ENCODE results near the gene FAM131B.

The FAM131B gene

DNA sequence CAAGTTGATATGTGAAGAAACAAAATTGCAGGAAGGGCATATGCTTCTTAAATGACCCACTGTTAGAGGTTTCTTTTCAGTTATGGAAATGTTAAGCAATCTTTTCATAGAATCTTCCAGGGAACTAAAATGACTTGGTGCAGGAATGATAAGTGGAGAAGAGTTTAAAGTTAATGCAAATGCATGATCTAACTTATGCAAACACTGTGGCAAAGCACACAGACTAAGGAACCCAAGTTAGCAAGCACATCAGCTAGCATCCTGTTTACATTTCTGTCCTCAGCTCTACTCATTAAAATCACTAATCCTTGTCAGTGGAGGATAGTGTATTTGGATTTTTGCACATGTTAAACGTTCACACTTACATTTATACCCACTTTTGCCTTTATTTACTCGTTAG, 37.3 kb downstream of the FAM131B start:
- TF ChIP-seq, protein P1, sequence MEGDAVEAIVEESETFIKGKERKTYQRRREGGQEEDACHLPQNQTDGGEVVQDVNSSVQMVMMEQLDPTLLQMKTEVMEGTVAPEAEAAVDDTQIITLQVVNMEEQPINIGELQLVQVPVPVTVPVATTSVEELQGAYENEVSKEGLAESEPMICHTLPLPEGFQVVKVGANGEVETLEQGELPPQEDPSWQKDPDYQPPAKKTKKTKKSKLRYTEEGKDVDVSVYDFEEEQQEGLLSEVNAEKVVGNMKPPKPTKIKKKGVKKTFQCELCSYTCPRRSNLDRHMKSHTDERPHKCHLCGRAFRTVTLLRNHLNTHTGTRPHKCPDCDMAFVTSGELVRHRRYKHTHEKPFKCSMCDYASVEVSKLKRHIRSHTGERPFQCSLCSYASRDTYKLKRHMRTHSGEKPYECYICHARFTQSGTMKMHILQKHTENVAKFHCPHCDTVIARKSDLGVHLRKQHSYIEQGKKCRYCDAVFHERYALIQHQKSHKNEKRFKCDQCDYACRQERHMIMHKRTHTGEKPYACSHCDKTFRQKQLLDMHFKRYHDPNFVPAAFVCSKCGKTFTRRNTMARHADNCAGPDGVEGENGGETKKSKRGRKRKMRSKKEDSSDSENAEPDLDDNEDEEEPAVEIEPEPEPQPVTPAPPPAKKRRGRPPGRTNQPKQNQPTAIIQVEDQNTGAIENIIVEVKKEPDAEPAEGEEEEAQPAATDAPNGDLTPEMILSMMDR (IDR thresholded peaks at IDR 0.05; ENCODE audit: low read depth, low read length): no peak
- no peak for DNase-seq (ENCODE audit: extremely low read depth, low read depth)

DNA sequence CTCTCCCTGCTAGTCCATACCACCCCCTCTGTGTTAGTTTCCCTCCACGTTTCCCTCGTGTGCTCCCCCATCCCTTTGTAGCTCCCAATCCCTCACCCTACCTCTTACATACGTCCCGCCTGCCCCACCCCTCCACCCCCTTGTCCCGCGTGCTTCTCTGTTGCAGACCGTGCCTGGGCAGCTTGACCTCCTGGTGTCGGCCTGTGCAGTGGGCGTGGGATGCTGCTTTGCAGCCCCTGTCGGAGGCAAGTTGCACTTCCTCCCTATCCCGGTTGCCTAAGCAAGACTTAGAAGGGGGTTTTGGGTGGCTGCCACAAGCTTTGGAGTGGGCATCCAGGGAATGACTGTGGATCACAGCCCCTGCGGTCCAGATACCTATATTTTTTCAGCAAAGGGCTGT, 38.9 kb downstream of the FAM131B start:
- DNase-seq (ENCODE audit: extremely low read depth, low read depth): no peak
- TF ChIP-seq, protein P1 (IDR thresholded peaks at IDR 0.05; ENCODE audit: low read depth, low read length): no peak

DNA sequence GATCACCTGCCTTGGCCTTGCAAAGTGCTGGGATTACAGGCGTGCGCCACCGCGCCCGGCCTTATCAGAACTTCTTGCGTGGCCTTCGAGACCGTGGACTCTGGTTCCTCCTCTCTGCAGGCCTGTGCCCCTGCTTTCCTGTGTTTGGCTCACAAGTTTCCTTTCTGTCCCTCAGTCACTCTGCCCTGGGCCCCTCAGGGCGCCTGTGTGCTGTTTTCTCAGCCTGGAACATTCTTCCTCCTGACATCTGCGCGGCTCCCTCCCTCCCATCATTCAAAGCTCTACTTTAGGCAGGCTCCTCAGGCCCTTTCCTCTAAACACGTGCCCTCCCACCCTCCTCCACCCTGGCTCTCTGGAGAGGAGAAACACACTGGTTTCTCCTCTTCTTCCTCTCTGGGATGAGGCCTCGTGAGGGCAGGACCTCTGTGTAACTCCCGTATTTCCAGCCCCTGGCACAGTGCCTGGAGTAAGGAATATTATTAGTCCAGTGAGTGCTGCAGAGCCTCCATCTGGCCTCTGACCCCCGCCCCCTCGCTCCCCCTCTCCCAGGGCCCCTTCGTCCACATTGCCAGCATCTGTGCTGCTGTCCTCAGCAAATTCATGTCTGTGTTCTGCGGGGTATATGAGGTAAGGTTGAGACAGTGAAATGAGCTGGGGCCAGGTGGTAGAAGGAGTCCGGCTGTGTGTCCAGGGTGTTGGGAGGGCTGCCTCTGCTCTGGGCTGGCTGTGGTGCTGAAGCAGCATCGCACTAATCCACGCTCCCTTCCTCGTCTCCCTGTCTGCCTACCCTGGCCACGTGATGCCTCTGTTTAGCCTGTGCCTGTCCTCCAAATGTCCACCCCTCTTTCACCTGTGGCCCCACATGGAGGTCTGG, 39.5 kb downstream of the FAM131B start:
- DNase-seq (ENCODE audit: extremely low read depth, low read depth): no peak
- TF ChIP-seq, protein P1 (IDR thresholded peaks at IDR 0.05; ENCODE audit: low read depth, low read length): no peak

DNA sequence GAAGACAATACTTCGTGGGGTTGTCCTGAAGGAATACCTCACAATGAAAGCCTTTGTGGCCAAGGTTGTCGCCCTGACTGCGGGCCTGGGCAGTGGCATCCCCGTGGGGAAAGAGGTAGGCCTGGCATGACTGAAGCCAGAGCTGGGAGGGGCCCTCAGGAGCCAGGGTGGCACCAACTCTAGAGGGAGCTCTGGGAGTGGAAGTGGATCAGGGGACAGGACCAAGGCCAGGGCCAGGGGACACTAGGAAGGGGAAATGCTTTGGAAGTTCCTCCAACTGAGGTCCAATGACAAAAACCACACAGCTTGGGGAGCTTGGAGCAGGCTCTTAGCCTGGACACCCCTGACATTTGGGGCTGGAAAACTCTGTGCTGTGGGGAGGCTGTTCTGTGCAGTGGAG, 40.8 kb downstream of the FAM131B start:
- TF ChIP-seq, protein P1 (IDR thresholded peaks at IDR 0.05; ENCODE audit: low read depth, low read length): no peak; the same call in 1 of the 2 replicates
- DNase-seq (ENCODE audit: extremely low read depth, low read depth): no peak

DNA sequence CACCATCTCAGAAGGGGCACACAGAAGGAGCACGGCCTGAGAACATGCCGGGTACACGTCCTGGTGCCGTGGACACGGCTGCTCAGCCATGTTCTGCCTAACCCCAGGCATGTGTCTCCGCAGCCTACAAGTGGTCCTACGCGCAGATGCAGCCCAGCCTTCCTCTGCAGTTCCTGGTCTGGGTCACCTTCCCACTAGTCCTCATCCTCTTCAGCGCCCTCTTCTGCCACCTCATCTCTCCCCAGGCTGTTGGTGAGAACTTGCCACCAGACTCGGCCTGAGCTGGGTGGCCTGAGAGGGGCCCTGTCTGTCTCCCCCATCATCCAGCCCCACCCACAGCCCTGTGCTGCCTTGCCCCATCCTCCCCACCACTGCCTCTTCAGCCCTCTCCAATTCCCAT, 41.3 kb downstream of the FAM131B start:
- DNase-seq (ENCODE audit: extremely low read depth, low read depth): no peak
- TF ChIP-seq, protein P1 (IDR thresholded peaks at IDR 0.05; ENCODE audit: low read depth, low read length): no peak

DNA sequence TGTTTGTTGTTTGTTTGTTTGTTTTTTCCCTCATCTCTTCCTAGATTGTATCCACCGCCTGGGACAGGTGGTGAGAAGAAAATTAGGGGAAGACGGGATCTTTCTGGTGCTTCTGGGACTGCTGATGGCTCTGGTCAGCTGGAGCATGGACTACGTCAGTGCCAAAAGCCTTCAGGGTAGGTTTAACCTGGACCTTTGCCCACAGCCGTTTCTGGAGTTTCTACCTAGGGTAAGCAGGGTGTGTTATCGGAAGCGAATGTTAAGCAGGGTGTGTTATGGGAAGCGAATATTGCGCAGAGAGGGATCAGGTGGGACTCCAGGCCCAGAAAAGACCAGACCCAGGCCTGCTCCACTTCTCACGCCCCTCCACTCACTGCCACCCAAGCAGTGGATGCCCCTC, 41.9 kb downstream of the FAM131B start:
- no peak for DNase-seq (ENCODE audit: extremely low read depth, low read depth)
- TF ChIP-seq, protein P1 (IDR thresholded peaks at IDR 0.05; ENCODE audit: low read depth, low read length): no peak

DNA sequence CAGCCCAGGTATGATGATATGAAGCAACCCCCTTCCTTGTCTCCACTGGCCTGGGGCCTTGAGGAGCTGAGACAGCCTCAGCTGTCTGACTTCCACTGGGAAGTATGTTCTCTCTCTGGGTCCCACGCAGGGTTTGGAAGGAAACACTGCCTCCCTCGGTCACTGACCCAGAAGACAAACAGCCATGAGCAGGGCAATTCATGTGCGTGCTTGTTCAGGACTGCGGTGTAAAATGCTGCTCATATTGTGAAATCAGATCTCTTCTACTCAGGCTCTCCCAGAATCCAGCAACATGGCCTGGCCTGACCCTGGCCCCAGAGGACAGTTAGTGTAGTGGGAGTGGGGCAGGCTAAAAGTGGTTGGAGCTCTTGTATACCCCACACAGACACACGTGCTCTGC, 43.9 kb downstream of the FAM131B start:
- peak; percentile 67 for DNase-seq (ENCODE audit: extremely low read depth, low read depth)
- TF ChIP-seq, protein P1 (IDR thresholded peaks at IDR 0.05; ENCODE audit: low read depth, low read length): peak; percentile 12

All from AG09319 (cell line).